ENCODE measurements around the gene ALKBH3.

The ALKBH3 gene

DNA sequence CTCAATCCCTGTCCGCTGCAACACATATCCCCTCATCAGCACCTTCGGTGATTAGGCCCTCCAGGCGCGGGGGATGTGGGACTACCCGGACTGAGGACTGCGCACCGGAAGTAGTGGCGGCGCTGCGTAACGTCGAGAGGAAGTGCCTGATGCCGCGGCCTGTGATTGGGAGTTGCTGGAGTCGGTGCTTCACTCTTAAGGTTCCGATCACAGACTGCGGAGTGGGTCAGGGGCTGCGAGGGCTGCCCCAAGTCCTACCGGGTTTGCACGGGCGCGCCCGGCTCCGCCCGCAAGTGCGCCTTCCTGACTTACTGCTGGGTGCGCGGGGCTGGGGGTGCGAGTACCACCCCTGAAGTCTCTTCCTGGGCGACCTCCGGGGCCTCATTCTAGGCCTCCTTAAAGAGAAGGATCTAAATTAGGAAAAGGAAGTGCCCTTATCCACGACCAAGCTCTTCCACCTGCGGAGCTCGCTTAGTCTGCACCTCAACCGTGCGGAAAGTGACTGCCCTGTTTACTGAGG, at the start of gene ALKBH3:
Gene ALKBH3, plus strand, starts transcription at position 192 of the 520 bp plus-strand sequence. CDS start 1,822 bp downstream, outside the sequence.
- DNase-seq: peak; percentile 87 to 91

- no peak for DNase-seq
Measured at GRCh38 chr11:43830928-43831440, 49.6 kb upstream of the ALKBH3 start.

- DNase-seq: no peak
Measured at GRCh38 chr11:43832536-43832935, 48.1 kb upstream of the ALKBH3 start.

DNA sequence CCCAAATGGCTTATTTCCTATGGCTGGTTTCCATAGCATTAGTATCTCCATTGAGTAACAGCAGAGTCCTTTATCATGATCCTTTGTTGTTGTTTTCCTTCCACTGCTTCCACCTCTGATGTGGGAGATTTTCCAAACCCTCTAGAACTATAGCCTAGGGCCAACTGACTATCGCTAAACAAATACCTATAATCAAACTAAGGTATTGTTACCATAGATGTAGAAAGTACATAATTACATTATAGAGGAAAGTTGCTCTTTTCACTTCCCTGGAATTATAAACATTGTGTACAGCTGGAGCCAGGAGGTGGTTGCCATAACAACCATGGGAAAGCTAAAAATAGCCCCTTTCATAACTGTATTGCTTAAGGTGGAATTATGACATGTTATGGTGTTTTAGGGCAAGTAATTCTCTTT, 47.0 kb upstream of the ALKBH3 start:
- DNase-seq: no peak

- no peak for DNase-seq
Measured at GRCh38 chr11:43834286-43834685, 46.3 kb upstream of the ALKBH3 start.

GRCh38 chr11:43835104-43835503, 45.5 kb upstream of the ALKBH3 start:
- peak in 1 of 2 donors; percentile 27 for DNase-seq

GRCh38 chr11:43837879-43838278, 42.8 kb upstream of the ALKBH3 start:
- DNase-seq: no peak

GRCh38 chr11:43842021-43842420, 38.6 kb upstream of the ALKBH3 start:
- no peak for DNase-seq

GRCh38 chr11:43845816-43846215, 34.8 kb upstream of the ALKBH3 start:
- DNase-seq: no peak

- DNase-seq: peak; percentile 13 to 37
Measured at GRCh38 chr11:43852057-43852636, 28.5 kb upstream of the ALKBH3 start.

GRCh38 chr11:43853781-43854180, 26.9 kb upstream of the ALKBH3 start:
- DNase-seq: no peak

DNA sequence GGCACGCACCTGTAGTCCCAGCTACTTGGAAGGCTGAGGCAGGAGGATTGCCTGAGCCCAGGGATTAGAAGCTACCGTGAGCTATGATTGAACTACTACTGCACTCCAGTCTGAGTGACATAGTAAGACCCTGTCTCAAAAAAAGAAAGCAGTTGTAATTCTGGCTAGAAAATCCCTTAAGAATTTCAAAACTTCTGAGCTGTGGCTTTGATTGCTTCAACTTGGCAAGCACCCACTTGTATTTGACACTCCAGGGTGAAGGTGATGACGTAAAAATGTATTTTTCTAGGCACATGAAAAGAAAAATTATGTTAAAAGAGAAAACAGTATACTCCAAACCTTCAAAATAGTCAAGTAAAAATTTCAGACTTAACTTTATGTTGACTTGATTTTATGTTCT, 23.6 kb upstream of the ALKBH3 start:
- no peak for DNase-seq

DNA sequence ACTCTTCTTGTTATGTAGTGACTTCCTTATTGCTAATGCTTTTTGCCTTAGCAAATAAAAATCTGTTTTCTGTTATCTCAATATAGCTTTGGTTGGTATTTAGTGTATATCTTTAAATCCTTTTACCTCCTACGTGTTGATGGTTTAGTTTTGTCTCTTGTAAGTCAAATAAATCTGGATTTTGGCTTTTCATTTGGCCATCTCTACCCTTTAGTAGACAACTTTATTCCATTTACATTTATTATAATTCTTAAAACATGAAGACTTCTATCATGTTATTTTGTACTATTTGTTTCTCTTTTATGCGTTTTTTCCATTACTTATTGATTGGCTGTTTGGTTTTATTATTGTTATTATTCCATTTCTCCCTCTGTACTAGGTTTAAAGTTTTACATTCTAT, 19.5 kb upstream of the ALKBH3 start:
- DNase-seq: no peak

GRCh38 chr11:43866520-43866919, 14.1 kb upstream of the ALKBH3 start:
- no peak for DNase-seq

- DNase-seq: no peak
Measured at GRCh38 chr11:43866969-43867368, 13.7 kb upstream of the ALKBH3 start.

- no peak for DNase-seq
Measured at GRCh38 chr11:43868852-43869567, 11.6 kb upstream of the ALKBH3 start.

- DNase-seq: peak in 1 of 2 donors; percentile 25
Measured at GRCh38 chr11:43871051-43871450, 9.6 kb upstream of the ALKBH3 start.

- no peak for DNase-seq
Measured at GRCh38 chr11:43872995-43873394, 7.6 kb upstream of the ALKBH3 start.

DNA sequence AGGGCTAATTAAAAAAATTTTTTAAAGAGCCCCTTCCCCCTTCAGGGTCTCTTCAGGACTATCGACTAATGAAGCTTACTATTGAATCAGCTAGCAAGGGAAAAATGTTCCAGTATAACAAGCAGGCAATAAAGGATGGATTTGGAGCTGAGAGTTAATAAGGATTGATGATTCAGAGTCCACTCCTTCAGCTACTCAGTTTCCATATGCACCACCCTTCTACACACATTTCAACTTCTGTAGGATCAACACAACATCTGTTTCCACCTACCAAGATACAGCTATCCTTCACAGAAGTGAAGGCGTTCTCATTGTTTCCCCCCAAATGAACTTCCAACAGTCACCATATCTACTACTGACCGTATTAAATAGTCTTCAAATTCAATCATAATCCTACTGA, 6.6 kb upstream of the ALKBH3 start:
- no peak for DNase-seq

GRCh38 chr11:43874738-43875137, 5.9 kb upstream of the ALKBH3 start:
- DNase-seq: no peak

DNA sequence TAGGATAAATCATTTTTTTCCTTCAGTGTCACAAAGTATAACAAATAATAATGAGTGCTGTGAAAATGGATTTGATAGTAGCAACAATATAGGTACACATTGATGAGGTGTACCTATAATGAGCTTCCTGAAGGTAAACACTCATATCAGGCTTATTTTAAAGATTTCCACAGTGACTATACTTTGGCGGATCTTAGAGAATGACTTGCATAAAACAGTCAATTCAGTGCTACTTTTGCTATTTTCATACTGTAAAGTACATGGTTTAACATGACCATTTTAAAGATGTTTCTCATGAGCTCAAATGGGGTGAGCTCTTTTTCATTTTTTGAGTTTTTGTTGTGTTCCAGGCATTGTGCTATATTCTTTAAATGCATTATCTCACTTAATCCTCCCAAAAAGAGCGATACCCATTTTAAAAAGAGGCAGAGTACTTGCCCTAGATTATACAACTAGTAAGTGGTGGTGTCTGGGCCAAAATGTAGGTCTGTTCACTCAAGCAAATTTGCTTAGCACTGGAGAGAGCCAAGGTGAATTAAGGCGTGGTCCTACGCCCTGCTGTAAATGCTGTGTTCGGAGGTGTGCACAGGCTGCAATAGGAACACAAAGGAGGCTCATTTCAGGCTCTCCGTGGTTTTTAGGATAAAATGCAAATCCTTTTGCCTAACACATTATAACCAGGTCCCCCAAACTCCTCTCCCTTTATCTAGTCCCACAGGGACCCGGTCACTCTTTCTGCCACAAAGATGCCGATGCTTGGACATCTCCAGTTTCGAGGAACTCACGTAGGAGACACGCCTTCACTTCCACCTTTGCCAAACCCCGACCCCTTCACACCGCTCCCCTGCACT, 617 bp upstream of the ALKBH3 start:
- no peak for DNase-seq

- no peak for DNase-seq
Measured at GRCh38 chr11:43892851-43893250, 12.2 kb downstream of the ALKBH3 start.

GRCh38 chr11:43894546-43894945, 13.9 kb downstream of the ALKBH3 start:
- no peak for DNase-seq

All from hippocampal formation (tissue), 2 donors.